Spinal cord (tissue), 10 donors: ENCODE measurements around the gene B3GNT3. TPM values are rescaled to one million over a fixed set of nuclear protein-coding genes. Genes with fewer than 3 reads are reported as not detected.
"Not testable (repeated sequence)": the region's sequence is repeated elsewhere in the genome, so short reads cannot be mapped to it uniquely, and the experiment has no call there.

Source experiments
- DNase-seq, 6 donors: peaks; one replicate each; pipeline versions ENCODE4 v3.0.0 to v3.0.0-alpha.2; 2013 to 2015; ENCODE audit warnings: low spot score in 6 of 6, low read depth in 4 of 6
- H3K27ac ChIP-seq: one replicate; pipeline ENCODE4 v1.5.1; 2013; ENCODE audit warnings: low read depth, low read length, control low read depth
- H3K27me3 ChIP-seq: one replicate; pipeline ENCODE4 v1.6.1; 2013; ENCODE audit warnings: low read length; ENCODE audit not compliant: control insufficient read depth, insufficient read depth
- H3K36me3 ChIP-seq: one replicate; pipeline ENCODE4 v1.6.1; 2013; ENCODE audit warnings: low read length; ENCODE audit not compliant: control insufficient read depth, insufficient read depth
- H3K4me1 ChIP-seq: one replicate; pipeline ENCODE4 v1.6.1; 2013; ENCODE audit warnings: low read length; ENCODE audit not compliant: control insufficient read depth, insufficient read depth
- H3K4me3 ChIP-seq: one replicate; pipeline ENCODE4 v1.5.1; 2013; ENCODE audit warnings: low read depth, low read length, control low read depth
- H3K9me3 ChIP-seq: one replicate; pipeline ENCODE4 v1.6.1; 2013; ENCODE audit warnings: low read length; ENCODE audit not compliant: control insufficient read depth, insufficient read depth
- WGBS: methylation state at CpG from one replicate; pipeline ENCODE4 v1.1.5; 2013; ENCODE audit warnings: missing lambda C conversion rate; ENCODE audit not compliant: insufficient coverage; 5-methylcytosine and 5-hydroxymethylcytosine counted together
- polyA plus RNA-seq, 2 donors: library from polyadenylated mRNA; unstranded; fragments of 120-200 nt; gene quantifications; one replicate each; pipeline ENCODE4 v1.2.1, GENCODE V29; 2013; ENCODE audit not compliant: insufficient read length in 2 of 2
- total RNA-seq, 2 donors: library from RNA; depleted of rRNA in 1 of 2; stranded (reverse); fragments of 120-200 nt in 1 of 2; fragments of >200 nt in 1 of 2; gene quantifications; one replicate each; pipeline versions ENCODE4 v1.2.3 to v1.2.4, GENCODE V29; 2013 to 2014
- donor health status: healthy.

The B3GNT3 gene
- total and polyA plus RNA-seq, 4 donors = 0.11 to 0.12 TPM; not detected in 2

GRCh38 chr19:17778968-17779929 is 15.7 kb upstream of the B3GNT3 start:
- H3K36me3 ChIP-seq = peaks cover 88% of the 10 kb centered on the region
- 32% methylated on average over 25 of the region's 25 CpGs for WGBS
- H3K4me3 ChIP-seq = no peak overlapping the region
- no peak overlapping the region for H3K27ac ChIP-seq
- peak in 2 of 6 donors; percentile 71 to 75 for DNase-seq
- H3K27me3 ChIP-seq = no peaks in the 10 kb centered on the region
- H3K9me3 ChIP-seq = no peaks in the 10 kb centered on the region
- H3K4me1 ChIP-seq = peaks cover 17% of the 10 kb centered on the region

GRCh38 chr19:17780781-17781180 is 14.2 kb upstream of the B3GNT3 start:
- WGBS = 100% methylated on average over 1 of the region's 2 CpGs
- H3K27ac ChIP-seq = no peak overlapping the region

GRCh38 chr19:17783721-17784120 is 11.2 kb upstream of the B3GNT3 start:
- H3K9me3 ChIP-seq, DNase-seq, H3K4me3 ChIP-seq, H3K27ac ChIP-seq, H3K27me3 ChIP-seq: not testable (repeated sequence)
- 95% methylated on average over 4 of the region's 5 CpGs for WGBS
- peaks cover 14% of the 10 kb centered on the region for H3K4me1 ChIP-seq
- peaks cover 86% of the 10 kb centered on the region for H3K36me3 ChIP-seq

More at GRCh38 chr19:17780781-17781180, 14.2 kb upstream of the B3GNT3 start:
- H3K4me1 ChIP-seq = peaks cover 19% of the 10 kb centered on the region
- no peak for DNase-seq
- H3K9me3 ChIP-seq = no peaks in the 10 kb centered on the region
- H3K36me3 ChIP-seq = peaks cover 85% of the 10 kb centered on the region
- no peaks in the 10 kb centered on the region for H3K27me3 ChIP-seq
- no peak overlapping the region for H3K4me3 ChIP-seq

- Histone ChIP-seq H3K36me3 (peaks cover 86% of the 10 kb centered on the region), H3K4me1 (peaks cover 7% of the 10 kb centered on the region), H3K9me3 (no peaks in the 10 kb centered on the region), H3K27ac (no peak overlapping the region), H3K27me3 (no peaks in the 10 kb centered on the region), H3K4me3 (no peak overlapping the region)
- WGBS = 60% methylated on average over 28 of the region's 32 CpGs
- DNase-seq = peak in 4 of 6 donors; percentile 38 to 90 (median 64)
These were observed 10.5 kb upstream of the B3GNT3 start for GRCh38 chr19:17784201-17785008.

GRCh38 chr19:17787274-17787913 is 7.5 kb upstream of the B3GNT3 start:
- DNase-seq = no peak
- peaks cover 10% of the 10 kb centered on the region for H3K4me1 ChIP-seq
- H3K36me3 ChIP-seq = peaks cover 68% of the 10 kb centered on the region
- WGBS = 94% methylated on average over 14 of the region's 14 CpGs
- H3K27ac ChIP-seq = no peak overlapping the region
- H3K4me3 ChIP-seq = no peak overlapping the region
- no peaks in the 10 kb centered on the region for H3K9me3 ChIP-seq
- H3K27me3 ChIP-seq = no peaks in the 10 kb centered on the region

GRCh38 chr19:17788632-17789031 is 6.3 kb upstream of the B3GNT3 start:
- no peaks in the 10 kb centered on the region for H3K9me3 ChIP-seq
- no peak overlapping the region for H3K27ac ChIP-seq
- no peak overlapping the region for H3K4me3 ChIP-seq
- peaks cover 3% of the 10 kb centered on the region for H3K27me3 ChIP-seq
- DNase-seq = no peak
- H3K36me3 ChIP-seq = peaks cover 57% of the 10 kb centered on the region
- H3K4me1 ChIP-seq = peaks cover 10% of the 10 kb centered on the region
- no CpG with 5 or more reads among the region's 2 CpGs for WGBS

GRCh38 chr19:17790059-17790780 is 4.7 kb upstream of the B3GNT3 start:
- WGBS = 90% methylated on average over 1 of the region's 6 CpGs

GRCh38 chr19:17794412-17794730 is 567 bp upstream of the B3GNT3 start:
- Histone ChIP-seq H3K4me1 (peaks cover 12% of the 10 kb centered on the region), H3K27me3 (peaks cover 34% of the 10 kb centered on the region)
- 51% methylated on average over 9 of the region's 9 CpGs for WGBS

More at GRCh38 chr19:17790059-17790780, 4.7 kb upstream of the B3GNT3 start:
- peaks cover 42% of the 10 kb centered on the region for H3K36me3 ChIP-seq
- no peak overlapping the region for H3K27ac ChIP-seq
- H3K9me3 ChIP-seq = no peaks in the 10 kb centered on the region
- peaks cover 11% of the 10 kb centered on the region for H3K4me1 ChIP-seq
- no peak overlapping the region for H3K4me3 ChIP-seq
- peaks cover 18% of the 10 kb centered on the region for H3K27me3 ChIP-seq
- no peak for DNase-seq

GRCh38 chr19:17795495-17795856 is 538 bp downstream of the B3GNT3 start:
- Histone ChIP-seq H3K36me3 (no peaks in the 10 kb centered on the region), H3K9me3 (no peaks in the 10 kb centered on the region), H3K27ac (no peak overlapping the region), H3K27me3 (peaks cover 34% of the 10 kb centered on the region), H3K4me3 (no peak overlapping the region), H3K4me1 (peaks cover 12% of the 10 kb centered on the region)
- DNase-seq = no peak
- WGBS = 18% methylated on average over 14 of the region's 14 CpGs

More at GRCh38 chr19:17794412-17794730, 567 bp upstream of the B3GNT3 start:
- no peak for DNase-seq
- no peak overlapping the region for H3K27ac ChIP-seq
- no peak overlapping the region for H3K4me3 ChIP-seq
- peaks cover 5% of the 10 kb centered on the region for H3K36me3 ChIP-seq
- H3K9me3 ChIP-seq = no peaks in the 10 kb centered on the region
